ENCODE results near the gene RCHY1.
"Not testable (repeated sequence)": the region's sequence is repeated elsewhere in the genome, so short reads cannot be mapped to it uniquely, and the experiment has no call there.

RCHY1 gene

DNA sequence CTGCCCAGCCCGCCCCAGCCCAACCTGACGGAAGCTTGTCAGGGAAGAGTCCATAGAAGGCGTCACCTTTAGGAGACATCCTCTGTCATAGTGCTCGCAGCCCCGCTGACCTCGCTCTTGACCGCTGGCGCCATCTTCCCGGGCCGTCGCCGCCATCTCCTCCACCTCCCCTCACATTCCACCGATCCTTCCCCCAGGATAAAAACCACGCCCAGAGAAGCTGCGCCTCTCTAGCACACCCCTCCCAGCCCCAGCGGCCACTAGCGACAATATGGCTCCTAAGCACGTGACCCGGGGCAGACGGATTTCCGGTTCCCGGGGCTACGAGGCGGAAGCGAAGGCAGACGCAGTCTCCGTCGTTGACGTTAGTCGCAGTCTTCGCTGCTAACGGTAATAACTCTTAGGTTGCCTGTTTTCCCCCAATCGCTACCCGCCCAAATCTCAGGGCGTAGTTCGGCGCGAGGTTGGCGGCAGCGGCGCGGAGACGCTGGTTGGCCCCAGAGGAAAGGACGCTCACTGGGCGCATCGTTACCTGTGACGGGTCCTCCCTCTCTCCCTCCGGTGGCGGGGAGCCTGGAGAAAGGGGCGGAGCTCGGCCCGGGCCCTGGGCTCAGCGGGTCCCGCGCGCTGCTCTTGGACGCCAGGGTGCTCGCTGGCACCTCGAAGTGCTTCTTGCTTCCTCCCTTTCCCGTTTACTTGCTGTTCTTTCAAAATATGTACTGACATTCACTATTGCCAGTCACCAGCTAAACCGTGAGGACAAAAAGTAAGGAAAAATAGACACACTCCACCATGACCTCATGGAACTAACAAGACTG lies at the start of gene RCHY1, which contains the start of gene THAP6:
Gene RCHY1 (minus strand): TSS at position 273 of the 818 bp plus-strand sequence. CDS start 117 bp downstream, at position 156.
Gene THAP6 (plus strand): TSS at position 343 of the 818 bp plus-strand sequence. CDS start 980 bp downstream, outside the sequence.
- peak; percentile 97 for DNase-seq

GRCh38 chr4:75561789-75562188 lies 47.6 kb upstream of the RCHY1 start:
- no peak for DNase-seq

- peak; percentile 11 for DNase-seq
Measured at GRCh38 chr4:75557696-75558095, 43.5 kb upstream of the RCHY1 start.

- DNase-seq: peak; percentile 34
Measured at GRCh38 chr4:75555294-75556164, 41.3 kb upstream of the RCHY1 start, which contains the start of gene ODAPH. Gene ODAPH (plus strand): TSS chr4:75556066. CDS start chr4:75556083, 17 bp downstream.

- DNase-seq: no peak
Measured at GRCh38 chr4:75552452-75552851, 38.2 kb upstream of the RCHY1 start.

DNA sequence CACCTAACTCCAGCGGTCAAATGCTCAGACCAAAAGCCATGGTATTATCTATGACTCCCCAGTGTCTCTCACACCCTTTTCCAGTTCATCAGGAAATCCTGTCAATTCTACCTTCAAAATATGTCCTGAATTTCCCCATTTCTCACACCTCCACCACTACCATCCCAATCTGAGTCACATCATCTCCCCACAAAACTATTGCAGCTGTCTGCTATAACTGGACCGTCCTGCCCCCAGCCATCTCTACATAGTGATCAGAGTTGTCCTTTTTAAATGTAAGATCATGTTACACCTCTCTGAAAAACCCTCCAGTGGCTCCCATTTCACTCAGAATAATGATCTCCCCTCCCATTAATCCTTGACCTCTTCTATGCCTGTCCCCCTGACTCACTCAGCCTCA lies 34.8 kb upstream of the RCHY1 start:
- no peak for DNase-seq

GRCh38 chr4:75547647-75548387 lies 33.6 kb upstream of the RCHY1 start:
- DNase-seq: peak; percentile 13

GRCh38 chr4:75545526-75545925 lies 31.3 kb upstream of the RCHY1 start:
- no peak for DNase-seq

- no peak for DNase-seq
Measured at GRCh38 chr4:75544870-75545269, 30.7 kb upstream of the RCHY1 start.

DNA sequence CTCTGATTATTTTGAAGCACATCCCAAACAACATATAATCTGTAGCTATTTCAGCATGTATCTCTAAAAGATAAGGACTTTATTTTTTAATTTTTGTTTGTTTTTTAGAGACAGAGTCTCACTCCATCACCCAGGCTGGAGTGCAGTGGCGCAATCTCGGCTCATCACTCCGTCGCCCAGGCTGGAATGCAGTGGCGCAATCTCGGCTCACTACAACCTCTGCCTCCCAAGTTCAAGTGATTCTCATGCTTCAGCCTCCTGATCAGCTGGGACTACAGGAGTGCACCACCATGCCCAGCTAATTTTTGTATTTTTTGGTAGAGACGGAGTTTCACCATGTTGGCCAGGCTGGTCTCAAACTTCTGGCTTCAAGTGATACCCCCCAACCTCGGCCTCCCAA lies 30.0 kb upstream of the RCHY1 start:
- not testable (repeated sequence) for DNase-seq

- DNase-seq: no peak
Measured at GRCh38 chr4:75542824-75543223, 28.6 kb upstream of the RCHY1 start.

GRCh38 chr4:75537308-75537707 lies 23.1 kb upstream of the RCHY1 start:
- not testable (repeated sequence) for DNase-seq

DNA sequence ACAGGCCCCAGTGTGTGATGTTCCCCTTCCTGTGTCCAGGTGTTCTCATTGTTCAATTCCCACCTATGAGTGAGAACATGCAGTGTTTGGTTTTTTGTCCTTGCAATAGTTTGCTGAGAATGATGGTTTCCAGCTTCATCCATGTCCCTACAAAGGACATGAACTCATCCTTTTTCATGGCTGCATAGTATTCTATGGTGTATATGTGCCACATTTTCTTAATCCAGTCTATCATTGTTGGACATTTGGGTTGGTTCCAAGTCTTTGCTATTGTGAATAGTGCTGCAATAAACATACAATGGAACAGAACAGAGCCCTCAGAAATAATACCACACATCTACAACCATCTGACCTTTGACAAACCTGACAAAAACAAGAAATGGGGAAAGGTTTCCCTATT lies 19.7 kb upstream of the RCHY1 start:
- not testable (repeated sequence) for DNase-seq

DNA sequence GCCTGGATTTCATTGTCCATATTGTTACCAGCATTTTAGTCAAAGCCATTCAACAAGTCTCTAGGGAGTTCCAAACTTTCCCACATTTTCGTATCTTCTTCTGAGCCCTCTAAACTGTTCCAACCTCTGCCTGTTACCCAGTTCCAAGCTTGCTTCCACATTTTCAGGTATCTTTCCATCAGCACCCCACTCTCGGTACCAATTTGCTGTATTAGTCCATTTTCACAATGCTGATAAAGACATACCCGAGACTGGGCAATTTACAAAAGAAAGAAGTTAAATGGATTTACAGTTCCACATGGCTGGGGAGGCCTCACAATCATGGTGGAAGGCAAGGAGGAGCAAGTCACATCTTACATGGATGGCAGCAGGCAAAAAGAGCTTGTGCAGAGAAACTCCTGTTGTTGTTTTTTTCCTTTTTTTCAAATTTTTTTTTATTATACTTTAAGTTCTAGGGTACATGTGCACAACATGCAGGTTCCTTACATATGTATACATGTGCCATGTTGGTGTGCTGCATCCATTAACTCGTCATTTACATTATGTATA lies 19.2 kb upstream of the RCHY1 start:
- DNase-seq: not testable (repeated sequence)

DNA sequence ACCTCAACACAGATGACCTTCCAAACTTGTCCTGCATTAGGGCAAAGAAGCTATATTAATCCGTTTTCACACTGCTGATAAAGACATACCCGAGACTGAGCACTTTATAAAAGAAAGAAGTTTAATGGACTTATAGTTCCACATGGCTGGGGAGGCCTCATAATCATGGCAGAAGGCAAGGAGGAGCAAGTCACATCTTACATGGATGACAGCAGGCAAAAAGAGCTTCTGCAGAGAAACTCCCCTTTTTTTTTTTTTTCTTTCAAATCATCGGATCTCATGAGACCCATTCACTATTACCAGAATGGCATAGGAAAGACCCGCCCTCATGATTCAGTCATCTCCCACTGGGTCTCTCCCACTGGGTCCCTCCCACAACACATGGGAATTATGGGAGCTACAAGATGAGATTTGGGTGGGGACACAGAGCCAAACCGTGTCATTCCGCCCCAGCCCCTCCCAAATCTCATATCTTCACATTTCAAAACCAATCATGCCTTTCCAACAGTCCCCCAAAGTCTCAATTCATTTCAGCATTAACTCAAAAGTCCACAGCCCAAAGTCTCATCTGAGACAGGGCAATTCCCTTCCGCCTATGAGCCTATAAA lies 17.4 kb upstream of the RCHY1 start:
- not testable (repeated sequence) for DNase-seq

DNA sequence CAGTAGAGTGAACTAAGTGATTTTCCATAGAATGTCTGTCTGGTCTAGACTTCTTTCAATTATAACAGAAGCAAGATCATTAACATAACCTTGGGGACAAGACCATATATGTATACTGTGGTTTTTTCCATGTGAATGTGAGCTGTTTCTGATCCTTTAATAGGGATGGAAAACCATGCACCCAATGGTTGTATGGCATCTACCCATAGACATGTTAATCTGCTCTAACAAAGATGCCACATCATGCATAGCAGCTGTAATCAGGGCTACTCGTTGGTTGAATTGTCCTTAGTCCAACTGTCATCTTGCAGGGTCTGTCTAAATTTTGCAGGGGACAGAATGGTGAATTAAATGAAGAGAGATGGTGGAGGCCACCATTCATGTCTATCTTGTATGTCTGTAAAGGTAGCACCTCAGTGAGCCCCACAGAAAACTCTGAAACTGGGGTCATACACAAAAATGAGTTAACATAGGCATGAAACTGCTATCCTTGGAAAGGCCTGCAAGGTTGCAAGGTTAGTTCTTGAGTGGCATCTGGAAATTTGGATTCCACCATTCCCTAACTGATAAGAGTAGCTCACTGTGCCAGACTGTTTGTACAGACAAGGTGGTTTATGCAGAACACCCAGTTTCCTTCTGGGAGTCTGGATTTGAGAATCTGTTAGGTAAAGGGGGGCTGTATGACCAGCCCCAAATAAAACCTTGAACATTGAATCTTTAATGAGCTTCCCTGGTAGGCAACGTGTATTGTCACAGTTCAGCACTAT lies 16.5 kb upstream of the RCHY1 start:
- no peak for DNase-seq

- no peak for DNase-seq
Measured at GRCh38 chr4:75527482-75527881, 13.3 kb upstream of the RCHY1 start.

- DNase-seq: no peak
Measured at GRCh38 chr4:75525910-75526309, 11.7 kb upstream of the RCHY1 start.

DNA sequence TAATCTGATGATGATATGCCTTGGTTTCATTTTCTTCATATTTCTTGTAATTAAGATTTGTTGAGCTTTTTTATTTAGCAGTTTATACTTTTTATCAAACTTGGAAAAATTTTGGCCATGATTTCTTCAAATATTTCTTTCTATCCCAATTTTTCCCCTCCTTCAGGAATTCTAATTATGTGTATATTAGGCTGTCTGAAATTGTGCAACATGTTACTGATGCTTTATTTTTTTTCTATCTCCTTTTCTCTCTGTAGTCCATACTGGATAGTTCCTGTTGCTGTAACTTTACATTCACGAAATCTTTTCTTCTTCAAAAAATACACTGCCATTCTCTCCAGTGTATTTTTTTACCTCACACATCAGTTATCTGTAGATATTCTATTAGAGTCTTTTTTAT lies 10.9 kb upstream of the RCHY1 start:
- no peak for DNase-seq

- not testable (repeated sequence) for DNase-seq
Measured at GRCh38 chr4:75519452-75519851, 5.2 kb upstream of the RCHY1 start.

DNA sequence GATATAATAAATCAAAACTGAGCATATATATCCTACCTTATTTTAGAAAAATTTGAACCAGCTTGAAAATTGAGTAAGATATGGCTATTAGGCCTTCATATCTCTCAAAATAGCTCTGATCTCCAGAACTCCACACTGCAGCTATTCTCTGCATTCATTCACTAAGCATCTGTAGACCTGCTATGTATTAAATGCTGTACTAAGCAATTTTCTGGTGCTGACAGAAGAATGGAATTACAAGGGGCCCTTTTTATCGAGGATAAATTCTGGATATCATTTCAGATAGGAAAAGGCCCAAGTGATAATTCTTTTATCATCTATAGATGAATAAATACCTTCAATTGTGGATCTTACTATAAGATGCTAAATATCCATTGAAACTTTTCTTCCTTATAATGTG lies 1.9 kb upstream of the RCHY1 start:
- DNase-seq: no peak
